SK-N-SH (cell line): ENCODE results near the gene LYZ. TPM values are rescaled to one million over a fixed set of nuclear protein-coding genes. Genes with fewer than 3 reads are reported as not detected.

Experiments used
- CTCF ChIA-PET: fragments of 300-600, 350-600 bp; formaldehyde crosslinking; extraction: SDS; loops from one replicate; lab custom pipeline; 2021; lab: Yijun Ruan, JAX
- POLR2A ChIA-PET: fragments of 350-600 bp; sonication (Branson Sonifier 250); formaldehyde crosslinking; extraction: SDS; loops from one replicate; lab custom pipeline; 2020; ENCODE audit warnings: antibody characterized with exemption, inconsistent platforms; lab: Yijun Ruan, JAX
- DNase-seq: peaks from one replicate; pipeline ENCODE4 v3.0.0; 2012
- H2AFZ ChIP-seq: fragments of 200-600 bp; sonication (generic); 2 replicates; pipeline ENCODE4 v1.8.1; 2016; ENCODE audit warnings: antibody characterized with exemption, mild to moderate bottlenecking, low read depth
- H3F3A ChIP-seq: fragments of 200-600 bp; sonication (generic); replicated peaks from 2 replicates; pipeline ENCODE3; 2016; ENCODE audit warnings: antibody characterized with exemption, mild to moderate bottlenecking; ENCODE audit not compliant: insufficient read depth
- H3K27ac ChIP-seq, 2 experiments: fragments of 200-500 bp in 1 of 2; fragments of 200-600 bp in 1 of 2; sonication (Bioruptor generic) in 1 of 2; sonication (generic), shearing (Covaris generic) in 1 of 2; 2 replicates each; pipeline versions ENCODE4 v1.5.1 to v1.6.1; 2014 to 2016; ENCODE audit warnings: low read depth in 2 of 2, inconsistent platforms in 1 of 2, low read length in 1 of 2, mild to moderate bottlenecking in 1 of 2, mixed read lengths in 1 of 2
- H3K27me3 ChIP-seq: fragments of 200-600 bp; sonication (generic), shearing (Covaris generic); 2 replicates; pipeline ENCODE4 v1.6.1; 2016; ENCODE audit warnings: mixed run types; ENCODE audit not compliant: insufficient read depth
- H3K36me3 ChIP-seq, 2 experiments: fragments of 200-500 bp in 1 of 2; fragments of 200-600 bp in 1 of 2; sonication (Bioruptor generic) in 1 of 2; sonication (generic) in 1 of 2; replicated peaks in 1 of 2; 2 replicates each; pipeline versions ENCODE3 to v1.5.1; 2014 to 2016; ENCODE audit warnings: low read length in 1 of 2, mild to moderate bottlenecking in 1 of 2; ENCODE audit not compliant: insufficient read depth in 2 of 2, control insufficient read depth in 1 of 2
- H3K4me1 ChIP-seq, 2 experiments: fragments of 200-500 bp in 1 of 2; fragments of 200-600 bp in 1 of 2; sonication (Bioruptor generic) in 1 of 2; sonication (generic), shearing (Covaris generic) in 1 of 2; 2 replicates each; pipeline versions ENCODE4 v1.5.1 to v1.6.1; 2014 to 2016; ENCODE audit warnings: low read depth in 1 of 2, low read length in 1 of 2, mixed run types in 1 of 2; ENCODE audit not compliant: insufficient read depth in 2 of 2, control insufficient read depth in 1 of 2
- H3K4me2 ChIP-seq: fragments of 200-600 bp; sonication (generic), shearing (Covaris generic); 2 replicates; pipeline ENCODE4 v1.6.1; 2017; ENCODE audit warnings: mixed run types
- H3K4me3 ChIP-seq, 2 experiments: fragments of 200-500 bp in 1 of 2; fragments of 200-600 bp in 1 of 2; sonication (Bioruptor generic) in 1 of 2; sonication (generic), shearing (Covaris generic) in 1 of 2; 2 replicates each; pipeline versions ENCODE4 v1.5.1 to v1.8.1; 2014 to 2016; ENCODE audit warnings: low read depth in 2 of 2, inconsistent platforms in 1 of 2, low read length in 1 of 2, mild to moderate bottlenecking in 1 of 2, mixed read lengths in 1 of 2, moderate library complexity in 1 of 2
- H3K79me2 ChIP-seq: fragments of 200-600 bp; sonication (generic); 2 replicates; pipeline ENCODE4 v1.8.1; 2017; ENCODE audit warnings: mild to moderate bottlenecking; ENCODE audit not compliant: insufficient read depth
- H3K9ac ChIP-seq: fragments of 200-600 bp; sonication (generic); 2 replicates; pipeline ENCODE4 v1.6.1; 2017; ENCODE audit warnings: mixed run types
- H3K9me2 ChIP-seq: fragments of 200-600 bp; sonication (generic); 2 replicates; pipeline ENCODE4 v1.6.1; 2017; ENCODE audit warnings: mixed run types
- H3K9me3 ChIP-seq: fragments of 200-600 bp; sonication (generic); 2 replicates; pipeline ENCODE4 v1.6.1; 2017; ENCODE audit warnings: mixed run types, mild to moderate bottlenecking, moderate library complexity
- H4K20me1 ChIP-seq: fragments of 200-600 bp; sonication (generic); 2 replicates; pipeline ENCODE4 v1.6.1; 2017; ENCODE audit warnings: mild to moderate bottlenecking, mixed run types; ENCODE audit not compliant: insufficient read depth
- CHD2 ChIP-seq: fragments of 150-350 bp; IDR thresholded peaks from 2 replicates; pipeline ENCODE4 v1.6.1; 2018; ENCODE audit warnings: low read length; ENCODE audit not compliant: partially characterized antibody
- CTCF ChIP-seq: fragments of 200-600 bp; sonication (generic); IDR thresholded peaks from 2 replicates; pipeline ENCODE4 v1.6.1; 2017; ENCODE audit warnings: antibody characterized with exemption, mild to moderate bottlenecking, moderate library complexity
- ELF1 ChIP-seq: IDR thresholded peaks from 2 replicates; pipeline ENCODE4 v1.4.0; 2012
- EZH2phosphoT487 ChIP-seq: fragments of 200-600 bp; sonication (generic); IDR thresholded peaks from 2 replicates; pipeline ENCODE4 v1.6.1; 2017; ENCODE audit warnings: low read depth, mixed run types, mild to moderate bottlenecking, antibody characterized with exemption, moderate library complexity, borderline replicate concordance
- FOSL2 ChIP-seq: IDR thresholded peaks from 2 replicates; pipeline ENCODE4 v1.4.0; 2012; ENCODE audit warnings: low read depth, mild to moderate bottlenecking, moderate library complexity, borderline replicate concordance
- FOXJ3 ChIP-seq: sonication (generic); formaldehyde crosslinking; IDR thresholded peaks from 2 replicates; pipeline ENCODE4 v1.5.1; 2020; ENCODE audit warnings: mild to moderate bottlenecking, missing genetic modification reagents
- GABPA ChIP-seq: IDR thresholded peaks from 2 replicates; pipeline ENCODE4 v1.4.0; 2012; ENCODE audit warnings: low read depth, mild to moderate bottlenecking
- GATA2 ChIP-seq: sonication (generic); formaldehyde crosslinking; IDR thresholded peaks from 2 replicates; pipeline ENCODE4 v1.5.0; 2020; ENCODE audit warnings: mild to moderate bottlenecking, missing genetic modification reagents
- IRF3 ChIP-seq: fragments of 150-350 bp; IDR thresholded peaks from 2 replicates; pipeline ENCODE4 v1.6.1; 2016; ENCODE audit warnings: mild to moderate bottlenecking, low read depth, low read length
- JUND ChIP-seq: IDR thresholded peaks from 2 replicates; pipeline ENCODE4 v1.4.0; 2012
- MAX ChIP-seq: IDR thresholded peaks from 2 replicates; pipeline ENCODE4 v1.4.0; 2012; ENCODE audit warnings: low read depth
- MXI1 ChIP-seq: IDR thresholded peaks from 2 replicates; pipeline ENCODE4 v1.6.1; 2012; ENCODE audit warnings: mild to moderate bottlenecking, low read depth, low read length, improper control_type of control experiment
- NFIC ChIP-seq: IDR thresholded peaks from 2 replicates; pipeline ENCODE4 v1.4.0; 2012; ENCODE audit warnings: borderline replicate concordance
- NRF1 ChIP-seq: IDR thresholded peaks from 2 replicates; pipeline ENCODE4 v1.6.1; 2012; ENCODE audit warnings: low read depth, mild to moderate bottlenecking, low read length
- POLR2AphosphoS5 ChIP-seq: IDR thresholded peaks from 2 replicates; pipeline ENCODE4 v1.6.1; 2012; ENCODE audit warnings: low read depth, low read length
- RCOR1 ChIP-seq: fragments of 150-350 bp; IDR thresholded peaks from 2 replicates; pipeline ENCODE4 v1.6.1; 2017; ENCODE audit warnings: antibody characterized with exemption, low read length
- SMC3 ChIP-seq: IDR thresholded peaks from 2 replicates; pipeline ENCODE4 v1.6.1; 2012; ENCODE audit warnings: low read depth, low read length, improper control_type of control experiment
- TAF1 ChIP-seq: IDR thresholded peaks from 2 replicates; pipeline ENCODE4 v1.6.1; 2012; ENCODE audit warnings: low read depth, mild to moderate bottlenecking, low read length, moderate library complexity, borderline replicate concordance
- TCF12 ChIP-seq: IDR thresholded peaks from 2 replicates; pipeline ENCODE4 v1.4.0; 2012
- TEAD4 ChIP-seq: IDR thresholded peaks from 2 replicates; pipeline ENCODE4 v1.4.0; 2012; ENCODE audit warnings: mild to moderate bottlenecking, borderline replicate concordance; ENCODE audit not compliant: insufficient read depth
- WGBS: methylation state at CpG from one replicate; pipeline ENCODE4 v1.1.6; 2017; ENCODE audit warnings: low lambda C conversion rate; 5-methylcytosine and 5-hydroxymethylcytosine counted together
- polyA plus RNA-seq, 3 experiments: library from polyadenylated mRNA; depleted of rRNA; stranded (reverse); fragments of >200 nt; gene quantifications; 2 replicates each; pipeline ENCODE4 v1.2.3, GENCODE V29; 2012

LYZ gene
- polyA plus RNA-seq, 1 of the 3 experiments (the other 2 are of a cell fraction), result not detected

- no peak overlapping the region for H3K9ac ChIP-seq
- no peaks in the 10 kb centered on the region for H3K36me3 ChIP-seq
- no peak overlapping the region for H3K27ac ChIP-seq
- H2AFZ ChIP-seq, result no peak overlapping the region
- no peak for DNase-seq
- H4K20me1 ChIP-seq, result no peaks in the 10 kb centered on the region
- H3K27me3 ChIP-seq, result no peaks in the 10 kb centered on the region; the same call in 1 of the 2 replicates
- H3K4me1 ChIP-seq, result no peaks in the 10 kb centered on the region
- no peaks in the 10 kb centered on the region for H3K9me3 ChIP-seq
- no peaks in the 10 kb centered on the region for H3K9me2 ChIP-seq
- no peak overlapping the region for H3K4me3 ChIP-seq
- TF ChIP-seq EZH2phosphoT487 (no peak), IRF3 (no peak), TAF1 (no peak), FOSL2 (no peak), JUND (no peak), TCF12 (no peak), CHD2 (no peak), CTCF (no peak), ELF1 (no peak), GATA2 (CRISPR knock-in tag) (no peak), FOXJ3 (CRISPR knock-in tag) (no peak), NRF1 (no peak), GABPA (no peak), MAX (no peak), MXI1 (no peak), TEAD4 (no peak), POLR2AphosphoS5 (no peak), SMC3 (no peak), NFIC (no peak), RCOR1 (no peak)
- 53% methylated on average over 3 of the region's 3 CpGs for WGBS
- ChIA-PET POLR2A (no interaction called here), CTCF (interaction anchor here (0.9 kb wide), 1 partner anchor 32 kb away, joined by 3 read pairs; no protein-coding TSS in a partner anchor)
- H3K79me2 ChIP-seq, result no peaks in the 10 kb centered on the region
- H3F3A ChIP-seq, result no peaks in the 10 kb centered on the region
- H3K4me2 ChIP-seq, result no peak overlapping the region
Measured at GRCh38 chr12:69343357-69343756, 4.8 kb upstream of the LYZ start.
